Large intestine (tissue), 3 donors: ENCODE data around the gene GPR12. TPM values are rescaled to one million over a fixed set of nuclear protein-coding genes. Genes with fewer than 3 reads are reported as not detected.

Source experiments
- DNase-seq, 2 donors: peaks; one replicate each; pipeline versions ENCODE4 v3.0.0 to v3.0.0-alpha.2; 2013
- H3K27ac ChIP-seq: one replicate; pipeline ENCODE4 v1.5.1; 2013; ENCODE audit warnings: low read length
- H3K27me3 ChIP-seq: 2 replicates; pipeline ENCODE4 v1.6.1; 2013; ENCODE audit warnings: low read length; ENCODE audit not compliant: control insufficient read depth, insufficient read depth
- H3K36me3 ChIP-seq: 2 replicates; pipeline ENCODE4 v1.6.1; 2013; ENCODE audit warnings: low read length; ENCODE audit not compliant: control insufficient read depth, insufficient read depth
- H3K4me1 ChIP-seq: one replicate; pipeline ENCODE4 v1.6.1; 2013; ENCODE audit warnings: low read length; ENCODE audit not compliant: control insufficient read depth, insufficient read depth
- H3K4me3 ChIP-seq: one replicate; pipeline ENCODE4 v1.5.1; 2013; ENCODE audit warnings: low read length
- H3K9me3 ChIP-seq: one replicate; pipeline ENCODE4 v1.6.1; 2013; ENCODE audit warnings: mild to moderate bottlenecking, low read depth, low read length, moderate library complexity; ENCODE audit not compliant: control insufficient read depth
- WGBS: methylation state at CpG from one replicate; pipeline ENCODE4 v1.1.5; 2013; ENCODE audit warnings: low lambda C conversion rate; ENCODE audit not compliant: insufficient coverage; 5-methylcytosine and 5-hydroxymethylcytosine counted together
- polyA plus RNA-seq: library from polyadenylated mRNA; unstranded; fragments of 120-200 nt; gene quantifications from one replicate; pipeline ENCODE4 v1.2.1, GENCODE V29; 2013

Gene GPR12
- polyA plus RNA-seq, 1 donor: 0.97 TPM

GRCh38 chr13:26772531-26772930 is 11.9 kb upstream of the GPR12 start:
- H3K4me1 ChIP-seq: no peaks in the 10 kb centered on the region
- no CpG with 5 or more reads among the region's 5 CpGs for WGBS
- no peak for DNase-seq

GRCh38 chr13:26771796-26772195 is 11.2 kb upstream of the GPR12 start:
- Histone ChIP-seq H3K27ac (no peak overlapping the region), H3K4me1 (no peaks in the 10 kb centered on the region), H3K9me3 (no peaks in the 10 kb centered on the region), H3K36me3 (no peaks in the 10 kb centered on the region), H3K27me3 (peaks cover 7% of the 10 kb centered on the region), H3K4me3 (no peak overlapping the region)
- no peak for DNase-seq
- WGBS: no CpG with 5 or more reads among the region's 12 CpGs

More at GRCh38 chr13:26772531-26772930, 11.9 kb upstream of the GPR12 start:
- Histone ChIP-seq H3K36me3 (no peaks in the 10 kb centered on the region), H3K27ac (no peak overlapping the region), H3K27me3 (peaks cover 3% of the 10 kb centered on the region), H3K4me3 (no peak overlapping the region), H3K9me3 (no peaks in the 10 kb centered on the region)

- Histone ChIP-seq H3K4me3 (no peak overlapping the region), H3K36me3 (no peaks in the 10 kb centered on the region), H3K27ac (no peak overlapping the region), H3K27me3 (peaks cover 63% of the 10 kb centered on the region), H3K9me3 (no peaks in the 10 kb centered on the region), H3K4me1 (no peaks in the 10 kb centered on the region)
- no CpG with 5 or more reads among the region's 4 CpGs for WGBS
- peak in 1 of 2 donors; percentile 4 for DNase-seq
Observed at GRCh38 chr13:26762745-26763345, 2.3 kb upstream of the GPR12 start.

- no CpG with 5 or more reads among the region's 41 CpGs for WGBS
- Histone ChIP-seq H3K9me3 (no peaks in the 10 kb centered on the region), H3K27ac (no peak overlapping the region), H3K4me3 (no peak overlapping the region), H3K4me1 (no peaks in the 10 kb centered on the region), H3K36me3 (no peaks in the 10 kb centered on the region), H3K27me3 (peaks cover 66% of the 10 kb centered on the region)
- DNase-seq: no peak
Observed at GRCh38 chr13:26760832-26761582, 421 bp upstream of the GPR12 start.

- DNase-seq: no peak
- H3K27me3 ChIP-seq: peaks cover 62% of the 10 kb centered on the region
Observed at GRCh38 chr13:26759249-26759906, 1.2 kb downstream of the GPR12 start.

GRCh38 chr13:26758496-26759157 is 2.0 kb downstream of the GPR12 start:
- Histone ChIP-seq H3K4me3 (no peak overlapping the region), H3K4me1 (no peaks in the 10 kb centered on the region), H3K27me3 (peaks cover 61% of the 10 kb centered on the region), H3K36me3 (no peaks in the 10 kb centered on the region), H3K27ac (no peak overlapping the region), H3K9me3 (no peaks in the 10 kb centered on the region)
- WGBS: no CpG with 5 or more reads among the region's 18 CpGs
- DNase-seq: no peak

More at GRCh38 chr13:26759249-26759906, 1.2 kb downstream of the GPR12 start:
- no peaks in the 10 kb centered on the region for H3K9me3 ChIP-seq
- H3K36me3 ChIP-seq: no peaks in the 10 kb centered on the region
- no peak overlapping the region for H3K27ac ChIP-seq
- H3K4me1 ChIP-seq: no peaks in the 10 kb centered on the region
- WGBS: no CpG with 5 or more reads among the region's 27 CpGs
- no peak overlapping the region for H3K4me3 ChIP-seq

GRCh38 chr13:26756961-26757360 is 3.6 kb downstream of the GPR12 start:
- H3K36me3 ChIP-seq: no peaks in the 10 kb centered on the region
- WGBS: 80% methylated on average over 1 of the region's 3 CpGs
- H3K27me3 ChIP-seq: peaks cover 48% of the 10 kb centered on the region
- H3K4me3 ChIP-seq: no peak overlapping the region
- H3K4me1 ChIP-seq: no peaks in the 10 kb centered on the region
- H3K27ac ChIP-seq: no peak overlapping the region
- H3K9me3 ChIP-seq: no peaks in the 10 kb centered on the region
- DNase-seq: no peak

- H3K27me3 ChIP-seq: peaks cover 28% of the 10 kb centered on the region
- no peak overlapping the region for H3K4me3 ChIP-seq
- no CpG with 5 or more reads among the region's 2 CpGs for WGBS
Observed at GRCh38 chr13:26752671-26753070, 7.9 kb downstream of the GPR12 start.

GRCh38 chr13:26749905-26750304 is 10.7 kb downstream of the GPR12 start:
- DNase-seq: no peak
- no CpG with 5 or more reads among the region's 3 CpGs for WGBS
- Histone ChIP-seq H3K27me3 (peaks cover 26% of the 10 kb centered on the region), H3K4me1 (no peaks in the 10 kb centered on the region), H3K36me3 (no peaks in the 10 kb centered on the region), H3K27ac (no peak overlapping the region), H3K4me3 (no peak overlapping the region), H3K9me3 (no peaks in the 10 kb centered on the region)

More at GRCh38 chr13:26752671-26753070, 7.9 kb downstream of the GPR12 start:
- Histone ChIP-seq H3K4me1 (no peaks in the 10 kb centered on the region), H3K27ac (no peak overlapping the region), H3K9me3 (no peaks in the 10 kb centered on the region), H3K36me3 (no peaks in the 10 kb centered on the region)
- DNase-seq: no peak

GRCh38 chr13:26749285-26749684 is 11.3 kb downstream of the GPR12 start:
- Histone ChIP-seq H3K36me3 (no peaks in the 10 kb centered on the region), H3K4me1 (no peaks in the 10 kb centered on the region), H3K4me3 (no peak overlapping the region), H3K27me3 (peaks cover 32% of the 10 kb centered on the region), H3K9me3 (no peaks in the 10 kb centered on the region), H3K27ac (no peak overlapping the region)
- DNase-seq: no peak
- WGBS: 80% methylated on average over 2 of the region's 8 CpGs
